ENCODE results near the gene FBXW5.

Gene FBXW5

DNA sequence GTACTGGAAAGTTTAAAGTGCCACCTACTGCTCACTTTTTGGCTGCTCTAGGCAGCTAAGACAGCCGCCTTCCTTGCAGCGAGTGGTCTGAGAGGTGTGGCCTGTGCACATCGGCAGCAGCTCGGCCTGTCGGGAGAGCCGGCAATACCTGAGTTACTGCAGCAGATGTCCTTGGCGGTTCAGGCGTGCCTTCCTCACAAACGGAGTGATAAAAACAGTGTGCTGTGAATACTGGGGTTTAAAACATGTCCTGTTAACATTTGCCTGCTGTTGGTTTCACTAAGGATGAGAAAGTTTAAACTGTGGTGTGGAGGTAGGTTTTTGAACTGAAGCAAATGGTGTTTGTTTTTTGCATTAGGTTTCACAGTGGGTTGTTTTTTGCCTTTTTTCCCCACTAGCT lies 45.3 kb downstream of the FBXW5 start:
- Histone ChIP-seq H3K4me3 (no peak overlapping the region), H3K27ac (peak overlapping the region in 6 of 21 experiments; percentile 4 to 96 (median 66))

GRCh38 chr9:136898483-136899100 lies 45.9 kb downstream of the FBXW5 start:
- Histone ChIP-seq H3K4me3 (no peak overlapping the region), H3K27ac (peak overlapping the region in 5 of 21 experiments; percentile 0 to 20 (median 5))

DNA sequence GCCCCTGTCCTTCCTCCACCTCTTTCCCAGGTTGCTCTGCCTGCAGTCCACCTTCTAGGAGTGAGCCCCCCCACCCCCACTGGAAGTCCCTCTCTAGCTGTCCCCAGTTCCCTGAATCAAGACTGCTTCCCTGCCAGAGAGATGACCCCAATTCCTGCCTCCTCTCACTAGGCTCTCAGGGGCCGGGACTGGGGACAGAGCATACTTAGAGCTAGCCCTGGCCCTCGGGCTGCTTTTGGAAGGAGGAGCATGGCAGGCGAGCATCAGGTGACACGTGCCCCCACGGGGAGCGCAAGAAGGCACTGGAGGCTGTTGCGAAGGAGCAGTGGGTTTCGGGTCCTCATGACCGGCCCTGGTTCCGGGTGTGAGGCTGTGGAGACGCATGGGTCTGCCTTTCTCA lies 48.5 kb downstream of the FBXW5 start:
- Histone ChIP-seq H3K4me3 (no peak overlapping the region), H3K27ac (no peak overlapping the region)

GRCh38 chr9:136890661-136891060 lies 53.9 kb downstream of the FBXW5 start:
- Histone ChIP-seq H3K27ac (no peak overlapping the region), H3K4me3 (no peak overlapping the region)

Measured in skin epidermis (tissue), 12 donors.